ENCODE measurements around the gene TRIM9. TPM values are rescaled to one million over a fixed set of nuclear protein-coding genes. Genes with fewer than 3 reads are reported as not detected.
A peak's percentile ranks its signal among the peaks of the same experiment; 100 is the strongest.

Gene TRIM9
- total and polyA plus RNA-seq, 2 donors (not counting 1 experiment from before 2014, with no cell fraction given): 0.10 to 0.50 TPM

- no peaks in the 10 kb centered on the region for H3K9me3 ChIP-seq (ENCODE audit: control insufficient read depth, insufficient read depth, low read depth, low read length)
- no peaks in the 10 kb centered on the region for H4K20me1 ChIP-seq (ENCODE audit: control insufficient read depth, extremely low read depth, insufficient read depth, low read length)
- peak overlapping the region; percentile 67 for H2AFZ ChIP-seq (ENCODE audit: low read length)
- H3K36me3 ChIP-seq (ENCODE audit: control insufficient read depth, insufficient read depth, low read length): no peaks in the 10 kb centered on the region
- no peak overlapping the region for H3K27ac ChIP-seq (ENCODE audit: insufficient read depth, low read length)
- DNase-seq (ENCODE audit: low read depth in 2 of 2): peak; percentile 58 to 59
- H3K4me2 ChIP-seq (ENCODE audit: extremely low read depth, insufficient read depth, low read length): peak overlapping the region; percentile 87
- H3K4me1 ChIP-seq (ENCODE audit: control insufficient read depth, extremely low read depth, insufficient read depth, low read length): peaks cover 3% of the 10 kb centered on the region
- peak overlapping the region in 3 of 4 experiments; percentile 57 to 64 (median 61) for H3K4me3 ChIP-seq (replicated peaks in 1 of 4; ENCODE audit: control extremely low read depth in 1 of 4, insufficient read depth in 1 of 4, low read depth in 3 of 4, low read length in 4 of 4)
- H3K79me2 ChIP-seq (ENCODE audit: control insufficient read depth, insufficient read depth, low read length): no peaks in the 10 kb centered on the region
- TF ChIP-seq CTCF (conservative IDR thresholded peaks at IDR 0.05 in 1 of 2, IDR thresholded peaks at IDR 0.05 in 1 of 2; ENCODE audit: low read depth in 1 of 2, low read length in 2 of 2): no peak
- TF ChIP-seq EZH2 (IDR thresholded peaks at IDR 0.05; ENCODE audit: low read length, missing control alignments): no peak
- H3K9ac ChIP-seq (ENCODE audit: insufficient read depth, low read length): no peak overlapping the region
- peaks cover 27% of the 10 kb centered on the region for H3K27me3 ChIP-seq (ENCODE audit: control insufficient read depth, insufficient read depth, low read length)
These were observed 1.2 kb upstream of the TRIM9 start for GRCh38 chr14:51095854-51096823.

DNA sequence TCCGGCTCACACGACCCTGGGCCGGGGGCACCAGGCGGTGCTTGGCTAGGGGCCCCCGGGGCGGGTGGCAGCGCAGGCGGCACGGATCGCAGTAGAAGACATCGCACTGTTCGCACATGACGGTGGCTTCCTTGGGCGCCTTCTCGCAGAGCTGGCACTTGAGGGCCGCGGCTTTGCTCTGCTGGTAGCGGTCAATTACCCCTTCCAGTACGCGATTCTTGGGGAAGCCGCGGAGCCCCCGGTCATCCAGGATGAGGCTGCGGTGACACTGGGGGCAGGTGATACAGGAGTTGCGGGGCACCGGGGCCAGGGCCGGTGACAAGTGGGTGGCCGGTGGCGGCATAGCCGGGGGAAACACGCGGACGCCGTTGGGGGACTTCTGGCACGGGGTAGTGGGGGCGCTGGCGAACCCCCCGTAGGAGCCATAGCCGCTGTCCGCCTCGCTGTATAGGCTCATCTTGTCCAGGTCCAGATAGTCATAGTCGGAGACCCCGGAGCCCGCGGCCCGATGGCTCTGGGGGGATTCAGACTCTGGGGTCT, 553 bp downstream of the TRIM9 start:
- Histone ChIP-seq H3K4me1 (ENCODE audit: control insufficient read depth, extremely low read depth, insufficient read depth, low read length) (peaks cover 3% of the 10 kb centered on the region), H3K27me3 (ENCODE audit: control insufficient read depth, insufficient read depth, low read length) (peaks cover 23% of the 10 kb centered on the region), H4K20me1 (ENCODE audit: control insufficient read depth, extremely low read depth, insufficient read depth, low read length) (no peaks in the 10 kb centered on the region), H3K9me3 (ENCODE audit: control insufficient read depth, insufficient read depth, low read depth, low read length) (no peaks in the 10 kb centered on the region), H3K4me2 (ENCODE audit: extremely low read depth, insufficient read depth, low read length) (peak overlapping the region; percentile 87), H3K4me3 (replicated peaks in 1 of 4; ENCODE audit: control extremely low read depth in 1 of 4, insufficient read depth in 1 of 4, low read depth in 3 of 4, low read length in 4 of 4) (peak overlapping the region; percentile 44 to 64 (median 58)), H3K9ac (ENCODE audit: insufficient read depth, low read length) (no peak overlapping the region), H3K79me2 (ENCODE audit: control insufficient read depth, insufficient read depth, low read length) (no peaks in the 10 kb centered on the region), H3K27ac (ENCODE audit: insufficient read depth, low read length) (no peak overlapping the region), H3K36me3 (ENCODE audit: control insufficient read depth, insufficient read depth, low read length) (no peaks in the 10 kb centered on the region), H2AFZ (ENCODE audit: low read length) (no peak overlapping the region)
- peak; percentile 3 to 7 for DNase-seq (ENCODE audit: low read depth in 2 of 2)
- TF ChIP-seq CTCF (conservative IDR thresholded peaks at IDR 0.05 in 1 of 2, IDR thresholded peaks at IDR 0.05 in 1 of 2; ENCODE audit: low read depth in 1 of 2, low read length in 2 of 2) (no peak), EZH2 (IDR thresholded peaks at IDR 0.05; ENCODE audit: low read length, missing control alignments) (peak; percentile 71)
